HCT116 (cell line): Measurements from ENCODE around the gene ARHGAP28. TPM values are rescaled to one million over a fixed set of nuclear protein-coding genes. Genes with fewer than 3 reads are reported as not detected.

ENCODE experiments used
- ATAC-seq: fragments of 200-7000 bp; cut with Tn5 transposase; 2 replicates; pipeline ENCODE4 v1.9.1; 2020; ENCODE audit warnings: mild to moderate bottlenecking, moderate library complexity
- BruUV-seq: library from RNA; stranded (reverse); fragments of 400-500 nt; replicated peaks from 2 replicates; lab custom pipeline; 2021; lab: Mats Ljungman, UMichigan
- CTCF ChIA-PET: fragments of 300-600 bp; sonication (Branson Sonifier 250); formaldehyde crosslinking; loops from one replicate; lab custom pipeline; 2021; ENCODE audit warnings: antibody characterized with exemption; lab: Charles Lee
- POLR2A ChIA-PET: fragments of 300-600, 350-600 bp; sonication (Branson Sonifier 250); formaldehyde crosslinking; loops from one replicate; lab custom pipeline; 2021; ENCODE audit warnings: antibody characterized with exemption; lab: Charles Lee
- RAD21 ChIA-PET, 2 experiments: fragments of 300-600 bp; sonication (Branson Sonifier 250); formaldehyde crosslinking; loops; one replicate each; lab custom pipeline; 2023; ENCODE audit warnings: low total read pairs in 2 of 2; ENCODE audit not compliant: uncharacterized antibody in 2 of 2, unreplicated experiment in 2 of 2, low non-redundant PET in 1 of 2; lab: Charles Lee
- DNase-seq: peaks from one replicate; pipeline ENCODE4 v3.0.0-alpha.2; 2010; ENCODE audit warnings: low read depth, low spot score
- H2AFZ ChIP-seq: fragments of 200-600 bp; shearing (Covaris generic), sonication (generic); 2 replicates; pipeline ENCODE4 v1.6.1; 2017; ENCODE audit warnings: low read depth, mixed run types, mixed read lengths, antibody characterized with exemption, low read length; ENCODE audit not compliant: poor library complexity, severe bottlenecking
- H3K27ac ChIP-seq: 2 replicates; pipeline ENCODE4 v1.5.1; 2012; ENCODE audit warnings: low read depth, low read length
- H3K27me3 ChIP-seq: fragments of 200-600 bp; sonication (generic); 2 replicates; pipeline ENCODE4 v1.6.1; 2016; ENCODE audit warnings: mixed run types, low read length, mixed read lengths; ENCODE audit not compliant: insufficient read depth
- H3K36me3 ChIP-seq, 2 experiments: fragments of 200-500 bp in 1 of 2; fragments of 200-600 bp in 1 of 2; sonication (Bioruptor generic) in 1 of 2; sonication (generic) in 1 of 2; 2 replicates each; pipeline versions ENCODE4 v1.5.1 to v1.6.1; 2014 to 2016; ENCODE audit warnings: low read length in 2 of 2, inconsistent platforms in 1 of 2, mixed read lengths in 1 of 2, mixed run types in 1 of 2; ENCODE audit not compliant: insufficient read depth in 2 of 2, control insufficient read depth in 1 of 2
- H3K4me1 ChIP-seq, 2 experiments: fragments of 200-600 bp in 1 of 2; sonication (generic) in 1 of 2; 2 replicates each; pipeline versions ENCODE4 v1.5.1 to v1.6.1; 2012 to 2017; ENCODE audit warnings: low read length in 2 of 2, inconsistent platforms in 1 of 2, mild to moderate bottlenecking in 1 of 2, mixed read lengths in 1 of 2, mixed run types in 1 of 2, moderate library complexity in 1 of 2; ENCODE audit not compliant: insufficient read depth in 2 of 2, control insufficient read depth in 1 of 2
- H3K4me2 ChIP-seq: fragments of 200-600 bp; sonication (generic); 2 replicates; pipeline ENCODE4 v1.6.1; 2017; ENCODE audit warnings: mixed run types, low read length, mixed read lengths
- H3K4me3 ChIP-seq, 2 experiments: fragments of 200-600 bp in 1 of 2; sonication (generic) in 1 of 2; replicated peaks in 1 of 2; 2 replicates each; pipeline ENCODE4 v1.5.1; 2011 to 2016; ENCODE audit warnings: low read length in 2 of 2, control low read depth in 1 of 2, low read depth in 1 of 2, mild to moderate bottlenecking in 1 of 2, mixed read lengths in 1 of 2, mixed run types in 1 of 2
- H3K79me2 ChIP-seq: fragments of 200-600 bp; sonication (generic); 2 replicates; pipeline ENCODE4 v1.6.1; 2017; ENCODE audit warnings: mild to moderate bottlenecking, mixed run types, low read length, moderate library complexity, mixed read lengths; ENCODE audit not compliant: insufficient read depth
- H3K9ac ChIP-seq: fragments of 200-600 bp; sonication (generic); 2 replicates; pipeline ENCODE4 v1.6.1; 2016; ENCODE audit warnings: low read length, mixed read lengths
- H3K9me2 ChIP-seq: fragments of 200-600 bp; sonication (generic), shearing (Covaris generic); 2 replicates; pipeline ENCODE4 v1.6.1; 2017; ENCODE audit warnings: mixed run types, mild to moderate bottlenecking, moderate library complexity; ENCODE audit not compliant: insufficient read depth
- H3K9me3 ChIP-seq, 2 experiments: fragments of 200-500 bp in 1 of 2; fragments of 200-600 bp in 1 of 2; sonication (Bioruptor generic) in 1 of 2; sonication (generic) in 1 of 2; 2 replicates each; pipeline ENCODE4 v1.6.1; 2014 to 2017; ENCODE audit warnings: low read length in 2 of 2, mixed read lengths in 2 of 2, inconsistent platforms in 1 of 2, low read depth in 1 of 2, mild to moderate bottlenecking in 1 of 2, mixed run types in 1 of 2, moderate library complexity in 1 of 2; ENCODE audit not compliant: control insufficient read depth in 1 of 2, insufficient read depth in 1 of 2
- H4K20me1 ChIP-seq: fragments of 200-600 bp; sonication (generic), shearing (Covaris generic); 2 replicates; pipeline ENCODE4 v1.6.1; 2017; ENCODE audit warnings: mixed run types, mild to moderate bottlenecking, moderate library complexity; ENCODE audit not compliant: insufficient read depth
- CEBPB ChIP-seq: IDR thresholded peaks from 2 replicates; pipeline ENCODE4 v1.6.1; 2012; ENCODE audit warnings: low read depth
- EGR1 ChIP-seq: IDR thresholded peaks from 2 replicates; pipeline ENCODE4 v1.6.1; 2012; ENCODE audit warnings: low read depth
- ELF1 ChIP-seq: IDR thresholded peaks from 2 replicates; pipeline ENCODE4 v1.6.1; 2012; ENCODE audit warnings: low read depth, borderline replicate concordance
- EZH2 ChIP-seq: fragments of 200-600 bp; sonication (generic); IDR thresholded peaks from 2 replicates; pipeline ENCODE4 v1.6.1; 2017; ENCODE audit warnings: antibody characterized with exemption, mixed run types
- EZH2phosphoT487 ChIP-seq: fragments of 200-600 bp; IDR thresholded peaks from 2 replicates; pipeline ENCODE4 v1.6.1; 2018; ENCODE audit warnings: antibody characterized with exemption, borderline replicate concordance
- FOSL1 ChIP-seq: IDR thresholded peaks from 2 replicates; pipeline ENCODE4 v1.6.1; 2012; ENCODE audit warnings: low read depth
- JUND ChIP-seq: IDR thresholded peaks from 2 replicates; pipeline ENCODE4 v1.6.1; 2012
- MAX ChIP-seq: IDR thresholded peaks from 2 replicates; pipeline ENCODE4 v1.6.1; 2012
- POLR2A ChIP-seq: IDR thresholded peaks from 2 replicates; pipeline ENCODE4 v1.7.0; 2011; ENCODE audit warnings: borderline replicate concordance; ENCODE audit not compliant: insufficient read depth, insufficient read length; ENCODE audit errors: extremely low read depth
- POLR2AphosphoS5 ChIP-seq: IDR thresholded peaks from 2 replicates; pipeline ENCODE4 v1.6.1; 2011; ENCODE audit warnings: mild to moderate bottlenecking, low read depth, low read length, moderate library complexity
- SP1 ChIP-seq: IDR thresholded peaks from 2 replicates; pipeline ENCODE4 v1.6.1; 2012; ENCODE audit warnings: low read depth
- TCF7L2 ChIP-seq: IDR thresholded peaks from 2 replicates; pipeline ENCODE4 v1.7.0; 2011; ENCODE audit warnings: borderline replicate concordance, inconsistent platforms; ENCODE audit not compliant: insufficient read depth, insufficient read length; ENCODE audit errors: extremely low read depth
- YY1 ChIP-seq: IDR thresholded peaks from 2 replicates; pipeline ENCODE4 v1.6.1; 2011; ENCODE audit warnings: low read length, low read depth, moderate library complexity, mild to moderate bottlenecking; ENCODE audit not compliant: insufficient replicate concordance; ENCODE audit errors: extremely low read depth
- ZBTB33 ChIP-seq: IDR thresholded peaks from 2 replicates; pipeline ENCODE4 v1.6.1; 2011; ENCODE audit warnings: mild to moderate bottlenecking, low read length, moderate library complexity; ENCODE audit not compliant: insufficient replicate concordance; ENCODE audit errors: extremely low read depth
- ZFX ChIP-seq: fragments of 450-650 bp; IDR thresholded peaks from 2 replicates; pipeline ENCODE4 v1.6.1; 2017
- intact Hi-C: fragments of 100-400 bp; cut with micrococcal nuclease; formaldehyde crosslinking; loops from 2 replicates; pipeline ENCODE4 v1.10.0; 2022
- total RNA-seq: library from RNA; stranded (reverse); gene quantifications from one replicate; pipeline ENCODE4 v1.2.1, GENCODE V29; 2021; ENCODE audit not compliant: unreplicated experiment
- TF ChIP-seq, protein P1 (sequence below): IDR thresholded peaks from 2 replicates; pipeline ENCODE4 v1.6.1; 2012; ENCODE audit warnings: low read depth
- TF ChIP-seq, protein P2 (sequence below): IDR thresholded peaks from 2 replicates; pipeline ENCODE4 v1.6.1; 2012
- TF ChIP-seq, protein P3 (sequence below), 3 experiments: fragments of 200-600 bp in 1 of 3; sonication (generic) in 1 of 3; IDR thresholded peaks in 2 of 3; conservative IDR thresholded peaks in 1 of 3; 2 replicates each; pipeline ENCODE4 v1.5.1; 2012 to 2017; ENCODE audit warnings: low read depth in 2 of 3, low read length in 2 of 3, antibody characterized with exemption in 1 of 3, borderline replicate concordance in 1 of 3, control low read depth in 1 of 3, mild to moderate bottlenecking in 1 of 3, mixed read lengths in 1 of 3, mixed run types in 1 of 3, moderate library complexity in 1 of 3; ENCODE audit not compliant: insufficient read depth in 1 of 3

The ARHGAP28 gene
- total RNA-seq, 1 experiment from 2014 or later: not detected

DNA sequence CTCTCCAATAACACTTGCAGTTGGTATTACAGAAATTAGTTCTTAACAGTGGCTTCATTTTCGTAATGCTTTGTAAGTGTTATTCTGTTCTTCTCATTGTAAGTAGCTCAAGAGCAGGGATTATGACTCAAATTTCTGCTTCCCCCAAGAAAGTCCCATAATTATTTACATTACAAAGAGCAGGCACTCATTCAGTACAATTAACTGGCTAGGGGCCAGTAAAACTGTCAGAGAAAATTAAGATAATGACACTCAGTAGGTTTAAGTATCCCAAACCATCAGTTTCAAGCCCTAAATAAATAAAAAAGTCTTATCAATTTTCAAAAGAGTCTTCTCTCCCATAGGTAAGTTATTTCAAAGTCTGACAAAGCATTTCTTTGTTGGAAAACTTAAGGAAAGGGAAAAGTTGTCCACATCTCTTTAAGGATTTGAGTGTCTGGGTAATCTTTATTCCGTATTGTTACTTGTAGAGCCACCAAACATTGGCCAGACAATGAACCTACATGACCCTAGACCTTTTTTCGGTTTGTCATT is 137.1 kb downstream of the ARHGAP28 start:
- no peaks in the 10 kb centered on the region for H3K79me2 ChIP-seq
- H2AFZ ChIP-seq: no peak overlapping the region
- H3K4me1 ChIP-seq: no peaks in the 10 kb centered on the region
- no peak overlapping the region for H3K4me3 ChIP-seq
- H3K27me3 ChIP-seq: no peaks in the 10 kb centered on the region
- no peak for ATAC-seq
- POLR2A ChIA-PET: no interaction called here
- no peak overlapping the region for H3K27ac ChIP-seq
- H3K36me3 ChIP-seq: no peaks in the 10 kb centered on the region
- CTCF ChIA-PET: no interaction called here
- RAD21 ChIA-PET: no interaction called here
- DNase-seq: no peak
- H3K9me3 ChIP-seq: peaks cover 4 to 27% of the 10 kb centered on the region in 2 experiments; a peak in 2 of 4 replicates
- H3K9ac ChIP-seq: no peak overlapping the region
- H3K9me2 ChIP-seq: no peaks in the 10 kb centered on the region
- intact Hi-C loops: no loop called here
- no peak overlapping the region for H3K4me2 ChIP-seq
- BruUV-seq: no TSS peak
- TF ChIP-seq EZH2phosphoT487 (no peak), POLR2A (no peak), MAX (no peak), ELF1 (no peak), YY1 (no peak), ZFX (no peak), FOSL1 (no peak), JUND (no peak), EZH2 (no peak), TCF7L2 (no peak), CEBPB (no peak), SP1 (no peak), POLR2AphosphoS5 (no peak), EGR1 (no peak), ZBTB33 (no peak)
- TF ChIP-seq, protein P1, sequence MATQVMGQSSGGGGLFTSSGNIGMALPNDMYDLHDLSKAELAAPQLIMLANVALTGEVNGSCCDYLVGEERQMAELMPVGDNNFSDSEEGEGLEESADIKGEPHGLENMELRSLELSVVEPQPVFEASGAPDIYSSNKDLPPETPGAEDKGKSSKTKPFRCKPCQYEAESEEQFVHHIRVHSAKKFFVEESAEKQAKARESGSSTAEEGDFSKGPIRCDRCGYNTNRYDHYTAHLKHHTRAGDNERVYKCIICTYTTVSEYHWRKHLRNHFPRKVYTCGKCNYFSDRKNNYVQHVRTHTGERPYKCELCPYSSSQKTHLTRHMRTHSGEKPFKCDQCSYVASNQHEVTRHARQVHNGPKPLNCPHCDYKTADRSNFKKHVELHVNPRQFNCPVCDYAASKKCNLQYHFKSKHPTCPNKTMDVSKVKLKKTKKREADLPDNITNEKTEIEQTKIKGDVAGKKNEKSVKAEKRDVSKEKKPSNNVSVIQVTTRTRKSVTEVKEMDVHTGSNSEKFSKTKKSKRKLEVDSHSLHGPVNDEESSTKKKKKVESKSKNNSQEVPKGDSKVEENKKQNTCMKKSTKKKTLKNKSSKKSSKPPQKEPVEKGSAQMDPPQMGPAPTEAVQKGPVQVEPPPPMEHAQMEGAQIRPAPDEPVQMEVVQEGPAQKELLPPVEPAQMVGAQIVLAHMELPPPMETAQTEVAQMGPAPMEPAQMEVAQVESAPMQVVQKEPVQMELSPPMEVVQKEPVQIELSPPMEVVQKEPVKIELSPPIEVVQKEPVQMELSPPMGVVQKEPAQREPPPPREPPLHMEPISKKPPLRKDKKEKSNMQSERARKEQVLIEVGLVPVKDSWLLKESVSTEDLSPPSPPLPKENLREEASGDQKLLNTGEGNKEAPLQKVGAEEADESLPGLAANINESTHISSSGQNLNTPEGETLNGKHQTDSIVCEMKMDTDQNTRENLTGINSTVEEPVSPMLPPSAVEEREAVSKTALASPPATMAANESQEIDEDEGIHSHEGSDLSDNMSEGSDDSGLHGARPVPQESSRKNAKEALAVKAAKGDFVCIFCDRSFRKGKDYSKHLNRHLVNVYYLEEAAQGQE: no peak
- TF ChIP-seq, protein P2, sequence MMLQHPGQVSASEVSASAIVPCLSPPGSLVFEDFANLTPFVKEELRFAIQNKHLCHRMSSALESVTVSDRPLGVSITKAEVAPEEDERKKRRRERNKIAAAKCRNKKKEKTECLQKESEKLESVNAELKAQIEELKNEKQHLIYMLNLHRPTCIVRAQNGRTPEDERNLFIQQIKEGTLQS: no peak
- TF ChIP-seq, protein P3, sequence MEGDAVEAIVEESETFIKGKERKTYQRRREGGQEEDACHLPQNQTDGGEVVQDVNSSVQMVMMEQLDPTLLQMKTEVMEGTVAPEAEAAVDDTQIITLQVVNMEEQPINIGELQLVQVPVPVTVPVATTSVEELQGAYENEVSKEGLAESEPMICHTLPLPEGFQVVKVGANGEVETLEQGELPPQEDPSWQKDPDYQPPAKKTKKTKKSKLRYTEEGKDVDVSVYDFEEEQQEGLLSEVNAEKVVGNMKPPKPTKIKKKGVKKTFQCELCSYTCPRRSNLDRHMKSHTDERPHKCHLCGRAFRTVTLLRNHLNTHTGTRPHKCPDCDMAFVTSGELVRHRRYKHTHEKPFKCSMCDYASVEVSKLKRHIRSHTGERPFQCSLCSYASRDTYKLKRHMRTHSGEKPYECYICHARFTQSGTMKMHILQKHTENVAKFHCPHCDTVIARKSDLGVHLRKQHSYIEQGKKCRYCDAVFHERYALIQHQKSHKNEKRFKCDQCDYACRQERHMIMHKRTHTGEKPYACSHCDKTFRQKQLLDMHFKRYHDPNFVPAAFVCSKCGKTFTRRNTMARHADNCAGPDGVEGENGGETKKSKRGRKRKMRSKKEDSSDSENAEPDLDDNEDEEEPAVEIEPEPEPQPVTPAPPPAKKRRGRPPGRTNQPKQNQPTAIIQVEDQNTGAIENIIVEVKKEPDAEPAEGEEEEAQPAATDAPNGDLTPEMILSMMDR (IDR thresholded peaks at IDR 0.05 in 2 of 3, conservative IDR thresholded peaks at IDR 0.05 in 1 of 3; ENCODE audit: borderline replicate concordance in 1 of 3, insufficient read depth in 1 of 3, low read depth in 2 of 3, low read length in 2 of 3): no peak
- TF ChIP-seq, all 23 proteins: peak for 0
- H4K20me1 ChIP-seq: no peaks in the 10 kb centered on the region
